ENCODE data around the gene SUOX. TPM values are rescaled to one million over a fixed set of nuclear protein-coding genes. Genes with fewer than 3 reads are reported as not detected.

SUOX gene
- polyA plus RNA-seq, 1 donor from 2014 or later: 13.1 TPM

DNA sequence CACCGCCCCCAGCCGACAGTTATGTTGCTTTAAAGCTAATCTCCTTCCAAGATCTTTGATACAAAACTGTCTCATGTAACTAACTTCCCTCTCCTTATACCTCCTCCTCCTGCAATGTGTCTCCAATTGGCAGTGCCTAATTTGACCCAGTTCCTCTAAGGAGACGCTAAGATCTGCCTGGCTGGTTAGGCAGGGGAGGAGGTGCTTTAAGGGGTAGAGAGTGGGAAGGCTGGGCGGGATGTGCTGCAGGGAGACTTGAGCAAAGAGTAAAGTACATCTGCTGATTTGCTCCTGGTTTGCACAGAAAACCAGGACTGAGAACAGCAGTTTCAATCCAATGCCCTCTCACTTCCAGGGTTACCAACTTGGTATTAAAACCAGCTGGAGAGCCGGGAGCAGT, 16.4 kb downstream of the SUOX start:
- no peaks in the 10 kb centered on the region for H3K9me3 ChIP-seq (ENCODE audit: low read length)
- H3K27ac ChIP-seq (ENCODE audit: low read length): no peak overlapping the region
- no peaks in the 10 kb centered on the region for H4K20me1 ChIP-seq (ENCODE audit: insufficient read depth)
- H2AFZ ChIP-seq (ENCODE audit: low read depth, low read length): no peak overlapping the region
- H3K36me3 ChIP-seq (ENCODE audit: insufficient read depth, low read length): no peaks in the 10 kb centered on the region
- TF ChIP-seq RAD21 (conservative IDR thresholded peaks at IDR 0.05) (no peak), MXI1 (conservative IDR thresholded peaks at IDR 0.05; ENCODE audit: poor library complexity, severe bottlenecking) (no peak), TAF1 (IDR thresholded peaks at IDR 0.05; ENCODE audit: low read depth) (no peak), POLR2AphosphoS5 (IDR thresholded peaks at IDR 0.05) (no peak), SMC3 (conservative IDR thresholded peaks at IDR 0.05; ENCODE audit: poor library complexity) (no peak), EZH2 (IDR thresholded peaks at IDR 0.05; ENCODE audit: borderline replicate concordance, insufficient read depth, low read length, poor library complexity, severe bottlenecking) (no peak), REST (IDR thresholded peaks at IDR 0.05; ENCODE audit: borderline replicate concordance) (no peak), EP300 (conservative IDR thresholded peaks at IDR 0.05; ENCODE audit: poor library complexity, severe bottlenecking) (no peak)
- TF ChIP-seq, protein P1, sequence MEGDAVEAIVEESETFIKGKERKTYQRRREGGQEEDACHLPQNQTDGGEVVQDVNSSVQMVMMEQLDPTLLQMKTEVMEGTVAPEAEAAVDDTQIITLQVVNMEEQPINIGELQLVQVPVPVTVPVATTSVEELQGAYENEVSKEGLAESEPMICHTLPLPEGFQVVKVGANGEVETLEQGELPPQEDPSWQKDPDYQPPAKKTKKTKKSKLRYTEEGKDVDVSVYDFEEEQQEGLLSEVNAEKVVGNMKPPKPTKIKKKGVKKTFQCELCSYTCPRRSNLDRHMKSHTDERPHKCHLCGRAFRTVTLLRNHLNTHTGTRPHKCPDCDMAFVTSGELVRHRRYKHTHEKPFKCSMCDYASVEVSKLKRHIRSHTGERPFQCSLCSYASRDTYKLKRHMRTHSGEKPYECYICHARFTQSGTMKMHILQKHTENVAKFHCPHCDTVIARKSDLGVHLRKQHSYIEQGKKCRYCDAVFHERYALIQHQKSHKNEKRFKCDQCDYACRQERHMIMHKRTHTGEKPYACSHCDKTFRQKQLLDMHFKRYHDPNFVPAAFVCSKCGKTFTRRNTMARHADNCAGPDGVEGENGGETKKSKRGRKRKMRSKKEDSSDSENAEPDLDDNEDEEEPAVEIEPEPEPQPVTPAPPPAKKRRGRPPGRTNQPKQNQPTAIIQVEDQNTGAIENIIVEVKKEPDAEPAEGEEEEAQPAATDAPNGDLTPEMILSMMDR (IDR thresholded peaks at IDR 0.05; ENCODE audit: poor library complexity, severe bottlenecking): no peak
- H3K79me2 ChIP-seq (replicated peaks; ENCODE audit: insufficient read depth, low read length): peaks cover 9% of the 10 kb centered on the region
- no peak overlapping the region for H3K9ac ChIP-seq (ENCODE audit: low read length)
- H3K4me2 ChIP-seq (ENCODE audit: low read length): no peak overlapping the region
- no peak overlapping the region for H3K4me3 ChIP-seq (ENCODE audit: low read length)
- no peaks in the 10 kb centered on the region for H3F3A ChIP-seq (ENCODE audit: insufficient read depth, low read length, poor library complexity, severe bottlenecking)
- no peaks in the 10 kb centered on the region for H3K27me3 ChIP-seq (ENCODE audit: insufficient read depth, low read depth, low read length)
- H3K9me2 ChIP-seq (ENCODE audit: insufficient read depth, low read length): no peaks in the 10 kb centered on the region

DNA sequence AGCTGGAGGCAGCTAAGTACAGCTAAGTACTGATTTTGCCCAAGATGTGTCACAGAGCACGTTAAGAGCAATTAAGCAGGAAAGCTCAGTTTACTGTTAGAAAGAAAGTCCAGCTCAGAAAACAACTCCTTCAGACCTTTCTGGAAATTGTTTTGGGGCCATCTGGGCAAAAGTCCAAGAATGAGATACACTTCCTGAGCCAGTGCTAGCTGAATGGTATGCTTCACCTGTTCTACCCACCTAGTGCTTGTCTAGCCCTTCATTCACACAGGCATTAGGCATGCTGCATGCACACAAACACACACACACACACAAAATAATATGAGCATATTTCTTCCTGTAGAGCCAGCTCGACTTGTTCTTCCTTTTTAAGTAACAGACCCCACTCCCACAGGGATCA, 17.1 kb downstream of the SUOX start:
- no peaks in the 10 kb centered on the region for H3K36me3 ChIP-seq (ENCODE audit: insufficient read depth, low read length)
- H3K9me2 ChIP-seq (ENCODE audit: insufficient read depth, low read length): no peaks in the 10 kb centered on the region
- no peaks in the 10 kb centered on the region for H3K9me3 ChIP-seq (ENCODE audit: low read length)
- no peak overlapping the region for H2AFZ ChIP-seq (ENCODE audit: low read depth, low read length)
- peaks cover 12% of the 10 kb centered on the region for H3K79me2 ChIP-seq (replicated peaks; ENCODE audit: insufficient read depth, low read length)
- H3K4me2 ChIP-seq (ENCODE audit: low read length): no peak overlapping the region
- H3F3A ChIP-seq (ENCODE audit: insufficient read depth, low read length, poor library complexity, severe bottlenecking): no peaks in the 10 kb centered on the region
- no peak overlapping the region for H3K4me3 ChIP-seq (ENCODE audit: low read length)
- H3K27ac ChIP-seq (ENCODE audit: low read length): no peak overlapping the region
- H3K9ac ChIP-seq (ENCODE audit: low read length): no peak overlapping the region
- H4K20me1 ChIP-seq (ENCODE audit: insufficient read depth): no peaks in the 10 kb centered on the region
- no peaks in the 10 kb centered on the region for H3K27me3 ChIP-seq (ENCODE audit: insufficient read depth, low read depth, low read length)
- TF ChIP-seq POLR2AphosphoS5 (IDR thresholded peaks at IDR 0.05) (no peak), SMC3 (conservative IDR thresholded peaks at IDR 0.05; ENCODE audit: poor library complexity) (no peak), MXI1 (conservative IDR thresholded peaks at IDR 0.05; ENCODE audit: poor library complexity, severe bottlenecking) (no peak), EZH2 (IDR thresholded peaks at IDR 0.05; ENCODE audit: borderline replicate concordance, insufficient read depth, low read length, poor library complexity, severe bottlenecking) (no peak), RAD21 (conservative IDR thresholded peaks at IDR 0.05) (no peak), REST (IDR thresholded peaks at IDR 0.05; ENCODE audit: borderline replicate concordance) (no peak), EP300 (conservative IDR thresholded peaks at IDR 0.05; ENCODE audit: poor library complexity, severe bottlenecking) (no peak), TAF1 (IDR thresholded peaks at IDR 0.05; ENCODE audit: low read depth) (no peak)
- TF ChIP-seq, protein P1 (IDR thresholded peaks at IDR 0.05; ENCODE audit: poor library complexity, severe bottlenecking): no peak
